ELR (cell line): ENCODE measurements around the gene MCRIP2.

Experiments used
- DNase-seq: peaks from one replicate; pipeline ENCODE4 v3.0.0-alpha.2; 2015; ENCODE audit warnings: low read depth

Gene MCRIP2

GRCh38 chr16:648071-648780 is 6.6 kb downstream of the MCRIP2 start:
- DNase-seq: peak; percentile 38

GRCh38 chr16:648781-649589 is 7.4 kb downstream of the MCRIP2 start, which contains the start of gene WDR90:
Gene WDR90, plus strand, starts transcription at chr16:649365. Its CDS starts 52 bp downstream, at chr16:649417.
- peak; percentile 92 for DNase-seq

- peak; percentile 45 for DNase-seq
Measured at GRCh38 chr16:649631-650030, 8.0 kb downstream of the MCRIP2 start.

GRCh38 chr16:651844-652243 is 10.2 kb downstream of the MCRIP2 start:
- DNase-seq: no peak

GRCh38 chr16:652454-653305 is 11.1 kb downstream of the MCRIP2 start:
- DNase-seq: no peak

- DNase-seq: no peak
Measured at GRCh38 chr16:654034-654433, 12.4 kb downstream of the MCRIP2 start.

GRCh38 chr16:657487-657886 is 15.9 kb downstream of the MCRIP2 start:
- no peak for DNase-seq

GRCh38 chr16:658679-659571 is 17.3 kb downstream of the MCRIP2 start:
- DNase-seq: no peak

- DNase-seq: no peak
Measured at GRCh38 chr16:659618-660017, 18.0 kb downstream of the MCRIP2 start.

- DNase-seq: no peak
Measured at GRCh38 chr16:660132-660458, 18.5 kb downstream of the MCRIP2 start.

- peak; percentile 88 for DNase-seq
Measured at GRCh38 chr16:660459-661183, 19.0 kb downstream of the MCRIP2 start.

GRCh38 chr16:661184-661821 is 19.7 kb downstream of the MCRIP2 start:
- DNase-seq: no peak

GRCh38 chr16:662095-662494 is 20.5 kb downstream of the MCRIP2 start:
- no peak for DNase-seq

- no peak for DNase-seq
Measured at GRCh38 chr16:662597-662996, 21.0 kb downstream of the MCRIP2 start.

- no peak for DNase-seq
Measured at GRCh38 chr16:666572-666971, 24.9 kb downstream of the MCRIP2 start.

- no peak for DNase-seq
Measured at GRCh38 chr16:667113-667779, 25.6 kb downstream of the MCRIP2 start.

GRCh38 chr16:667780-668518 is 26.3 kb downstream of the MCRIP2 start, which contains the start of gene RHOT2:
Gene RHOT2, plus strand, starts transcription at chr16:668132. Its CDS starts 68 bp downstream, at chr16:668200.
- DNase-seq: peak; percentile 93

- peak; percentile 40 for DNase-seq
Measured at GRCh38 chr16:668519-669171, 27.0 kb downstream of the MCRIP2 start.
